OCI-LY3 (cell line): ENCODE data around the gene BCL10.

Experiments used
- CTCF ChIP-seq: fragments of 200-600, 300-600 bp; sonication (generic); IDR thresholded peaks from 2 replicates; pipeline ENCODE4 v1.5.1; 2014; ENCODE audit warnings: antibody characterized with exemption, low read length, low read depth
- EZH2phosphoT487 ChIP-seq: fragments of 200-600 bp; shearing (Covaris generic); IDR thresholded peaks from 2 replicates; pipeline ENCODE4 v1.6.1; 2018; ENCODE audit warnings: antibody characterized with exemption, mixed run types, low read depth

- TF ChIP-seq EZH2phosphoT487 (no peak), CTCF (no peak)
Measured at GRCh38 chr1:85297538-85297854, 21.1 kb upstream of the BCL10 start.
